Measurements from ENCODE around the gene FOXRED1.

DNA sequence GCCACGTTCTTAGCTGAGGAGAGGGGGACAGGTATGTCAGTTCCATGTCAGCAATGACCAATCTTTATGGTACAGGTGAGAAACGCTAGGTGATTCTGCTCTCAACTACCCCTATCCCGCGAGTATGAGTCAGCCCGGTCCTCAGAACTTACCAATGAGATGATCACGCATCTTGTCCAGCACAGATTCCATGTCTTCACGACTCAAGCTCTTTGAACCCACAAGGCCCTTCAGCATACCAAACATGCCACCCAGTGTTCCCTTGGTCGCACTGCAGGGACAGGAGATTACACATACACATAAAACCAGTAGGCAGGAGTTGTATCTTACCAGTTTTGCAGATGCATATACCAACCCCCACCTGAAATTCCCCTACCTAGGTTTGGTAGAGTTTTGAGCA, 3.1 kb upstream of the FOXRED1 start:
- TF ChIP-seq, protein P1, sequence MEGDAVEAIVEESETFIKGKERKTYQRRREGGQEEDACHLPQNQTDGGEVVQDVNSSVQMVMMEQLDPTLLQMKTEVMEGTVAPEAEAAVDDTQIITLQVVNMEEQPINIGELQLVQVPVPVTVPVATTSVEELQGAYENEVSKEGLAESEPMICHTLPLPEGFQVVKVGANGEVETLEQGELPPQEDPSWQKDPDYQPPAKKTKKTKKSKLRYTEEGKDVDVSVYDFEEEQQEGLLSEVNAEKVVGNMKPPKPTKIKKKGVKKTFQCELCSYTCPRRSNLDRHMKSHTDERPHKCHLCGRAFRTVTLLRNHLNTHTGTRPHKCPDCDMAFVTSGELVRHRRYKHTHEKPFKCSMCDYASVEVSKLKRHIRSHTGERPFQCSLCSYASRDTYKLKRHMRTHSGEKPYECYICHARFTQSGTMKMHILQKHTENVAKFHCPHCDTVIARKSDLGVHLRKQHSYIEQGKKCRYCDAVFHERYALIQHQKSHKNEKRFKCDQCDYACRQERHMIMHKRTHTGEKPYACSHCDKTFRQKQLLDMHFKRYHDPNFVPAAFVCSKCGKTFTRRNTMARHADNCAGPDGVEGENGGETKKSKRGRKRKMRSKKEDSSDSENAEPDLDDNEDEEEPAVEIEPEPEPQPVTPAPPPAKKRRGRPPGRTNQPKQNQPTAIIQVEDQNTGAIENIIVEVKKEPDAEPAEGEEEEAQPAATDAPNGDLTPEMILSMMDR (IDR thresholded peaks at IDR 0.05; ENCODE audit: low read length): no peak
- TF ChIP-seq EZH2 (IDR thresholded peaks at IDR 0.05; ENCODE audit: borderline replicate concordance, low read length): no peak

Data from OCI-LY1 (cell line).